SU-DHL-6 (cell line): Measurements from ENCODE around the gene STRIP2.

Source experiments
- H2AFZ ChIP-seq: fragments of 200-600 bp; sonication (generic); 2 replicates; pipeline ENCODE4 v1.6.1; 2014; ENCODE audit warnings: low read depth, mild to moderate bottlenecking, moderate library complexity, mixed read lengths, antibody characterized with exemption, low read length; ENCODE audit not compliant: severe bottlenecking
- H3F3A ChIP-seq: fragments of 200-600 bp; shearing (Covaris generic); 2 replicates; pipeline ENCODE4 v1.6.0; 2016; ENCODE audit warnings: antibody characterized with exemption, mild to moderate bottlenecking; ENCODE audit not compliant: insufficient read depth
- H3K27ac ChIP-seq: fragments of 200-600 bp; sonication (generic); 2 replicates; pipeline ENCODE4 v1.5.1; 2016; ENCODE audit warnings: low read depth, mild to moderate bottlenecking, low read length, moderate library complexity, mixed read lengths
- H3K27me3 ChIP-seq: fragments of 200-600 bp; sonication (generic), shearing (Covaris generic); 2 replicates; pipeline ENCODE4 v1.6.0; 2014; ENCODE audit warnings: mild to moderate bottlenecking, low read length
- H3K36me3 ChIP-seq: fragments of 200-600 bp; sonication (generic); 2 replicates; pipeline ENCODE4 v1.6.1; 2014; ENCODE audit warnings: mild to moderate bottlenecking, low read length, mixed read lengths
- H3K4me2 ChIP-seq: fragments of 300-600, 200-600 bp; shearing (Covaris generic), sonication (generic); 2 replicates; pipeline ENCODE4 v1.6.0; 2014; ENCODE audit warnings: low read length, low read depth, mild to moderate bottlenecking; ENCODE audit not compliant: poor library complexity, severe bottlenecking
- H3K4me3 ChIP-seq: fragments of 200-600 bp; sonication (generic); 2 replicates; pipeline ENCODE4 v1.5.1; 2014; ENCODE audit warnings: antibody characterized with exemption, low read length, mild to moderate bottlenecking, mixed read lengths; ENCODE audit not compliant: insufficient read depth, poor library complexity, severe bottlenecking
- H3K79me2 ChIP-seq: fragments of 200-600 bp; sonication (generic); 2 replicates; pipeline ENCODE4 v1.6.1; 2014; ENCODE audit warnings: mild to moderate bottlenecking, low read length, moderate library complexity; ENCODE audit not compliant: insufficient read depth
- H3K9ac ChIP-seq: fragments of 200-600 bp; sonication (generic); 2 replicates; pipeline ENCODE4 v1.7.0; 2014; ENCODE audit warnings: mild to moderate bottlenecking, low read length
- H3K9me2 ChIP-seq: fragments of 200-600 bp; sonication (generic); replicated peaks from 2 replicates; pipeline ENCODE4 v1.6.1; 2014; ENCODE audit warnings: low read length; ENCODE audit not compliant: insufficient read depth
- H3K9me3 ChIP-seq: fragments of 200-600 bp; sonication (generic); 2 replicates; pipeline ENCODE4 v1.6.1; 2014; ENCODE audit warnings: low read length, mixed read lengths; ENCODE audit not compliant: insufficient read depth
- H4K20me1 ChIP-seq: fragments of 200-600 bp; sonication (generic); 2 replicates; pipeline ENCODE4 v1.6.1; 2014; ENCODE audit warnings: low read depth, mild to moderate bottlenecking, antibody characterized with exemption, low read length, moderate library complexity, mixed read lengths
- CTCF ChIP-seq: fragments of 200-600 bp; sonication (generic); IDR thresholded peaks from one replicate; pipeline ENCODE4 v1.5.1; 2017; ENCODE audit warnings: antibody characterized with exemption, mild to moderate bottlenecking, low read length, moderate library complexity; ENCODE audit not compliant: insufficient read depth, poor library complexity, severe bottlenecking
- EZH2phosphoT487 ChIP-seq: fragments of 200-600 bp; sonication (generic), shearing (Covaris generic); conservative IDR thresholded peaks from 2 replicates; pipeline ENCODE4 v1.6.1; 2018; ENCODE audit warnings: mild to moderate bottlenecking, antibody characterized with exemption, low read length, moderate library complexity, mixed read lengths

STRIP2 gene

GRCh38 chr7:129468547-129468946 is 34.3 kb downstream of the STRIP2 start:
- Histone ChIP-seq H3F3A (no peaks in the 10 kb centered on the region), H3K27me3 (no peaks in the 10 kb centered on the region), H3K27ac (no peak overlapping the region), H3K9ac (no peak overlapping the region), H3K79me2 (no peaks in the 10 kb centered on the region), H3K9me2 (no peaks in the 10 kb centered on the region), H3K4me2 (no peak overlapping the region), H3K4me3 (no peak overlapping the region), H2AFZ (no peak overlapping the region), H4K20me1 (no peaks in the 10 kb centered on the region), H3K36me3 (no peaks in the 10 kb centered on the region), H3K9me3 (no peaks in the 10 kb centered on the region)
- TF ChIP-seq EZH2phosphoT487 (no peak), CTCF (no peak)

- Histone ChIP-seq H3K9me2 (no peaks in the 10 kb centered on the region), H3K79me2 (no peaks in the 10 kb centered on the region), H3K4me3 (no peak overlapping the region), H3K9ac (no peak overlapping the region), H3K9me3 (no peaks in the 10 kb centered on the region), H3K36me3 (no peaks in the 10 kb centered on the region), H3K27me3 (no peaks in the 10 kb centered on the region), H3K4me2 (no peak overlapping the region), H4K20me1 (no peaks in the 10 kb centered on the region), H2AFZ (no peak overlapping the region), H3F3A (no peaks in the 10 kb centered on the region), H3K27ac (no peak overlapping the region)
- TF ChIP-seq EZH2phosphoT487 (no peak), CTCF (no peak)
Observed at GRCh38 chr7:129469930-129470329, 35.7 kb downstream of the STRIP2 start.

GRCh38 chr7:129470411-129470810 is 36.2 kb downstream of the STRIP2 start:
- Histone ChIP-seq H3K9me2 (no peaks in the 10 kb centered on the region), H3K9ac (no peak overlapping the region), H4K20me1 (no peaks in the 10 kb centered on the region), H3K36me3 (no peaks in the 10 kb centered on the region), H3K27ac (no peak overlapping the region), H2AFZ (no peak overlapping the region), H3K4me3 (no peak overlapping the region), H3K9me3 (no peaks in the 10 kb centered on the region), H3K79me2 (no peaks in the 10 kb centered on the region), H3K27me3 (no peaks in the 10 kb centered on the region), H3K4me2 (no peak overlapping the region), H3F3A (no peaks in the 10 kb centered on the region)
- TF ChIP-seq CTCF = no peak
- TF ChIP-seq EZH2phosphoT487 = no peak
